Measurements from ENCODE around the gene PRR32.

PRR32 gene

DNA sequence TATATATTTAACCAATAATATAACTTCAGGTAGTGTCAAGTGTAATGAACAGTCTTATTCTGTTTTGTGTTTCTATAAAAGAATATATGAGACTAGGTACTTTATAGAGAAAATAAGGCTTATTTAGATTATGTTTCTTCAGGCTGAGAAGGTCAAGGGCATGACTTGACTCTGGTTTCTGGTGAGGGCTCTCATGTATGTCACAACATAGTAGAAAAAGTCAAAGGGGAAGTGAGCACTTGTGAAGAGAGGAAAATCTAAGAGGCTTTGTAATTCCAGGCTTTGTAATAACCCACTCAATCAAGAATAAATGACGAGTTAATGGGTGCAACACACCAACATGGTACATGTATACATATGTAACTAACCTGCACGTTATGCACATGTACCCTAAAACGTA lies 27.6 kb downstream of the PRR32 start:
- Histone ChIP-seq H3K27me3 (ENCODE audit: control insufficient read depth, insufficient read depth, low read length, poor library complexity, severe bottlenecking) (no peaks in the 10 kb centered on the region), H3K9me3 (ENCODE audit: control insufficient read depth, low read length) (no peaks in the 10 kb centered on the region), H3K36me3 (ENCODE audit: control insufficient read depth, insufficient read depth, low read length) (no peaks in the 10 kb centered on the region), H3K4me1 (ENCODE audit: control insufficient read depth, insufficient read depth, low read length) (no peaks in the 10 kb centered on the region), H3K4me3 (ENCODE audit: insufficient read depth, low read depth, low read length) (no peak overlapping the region), H3K27ac (ENCODE audit: insufficient read depth, low read depth, low read length, poor library complexity, severe bottlenecking) (no peak overlapping the region)
- no CpG with 5 or more reads among the region's 3 CpGs for WGBS, 2 experiments

DNA sequence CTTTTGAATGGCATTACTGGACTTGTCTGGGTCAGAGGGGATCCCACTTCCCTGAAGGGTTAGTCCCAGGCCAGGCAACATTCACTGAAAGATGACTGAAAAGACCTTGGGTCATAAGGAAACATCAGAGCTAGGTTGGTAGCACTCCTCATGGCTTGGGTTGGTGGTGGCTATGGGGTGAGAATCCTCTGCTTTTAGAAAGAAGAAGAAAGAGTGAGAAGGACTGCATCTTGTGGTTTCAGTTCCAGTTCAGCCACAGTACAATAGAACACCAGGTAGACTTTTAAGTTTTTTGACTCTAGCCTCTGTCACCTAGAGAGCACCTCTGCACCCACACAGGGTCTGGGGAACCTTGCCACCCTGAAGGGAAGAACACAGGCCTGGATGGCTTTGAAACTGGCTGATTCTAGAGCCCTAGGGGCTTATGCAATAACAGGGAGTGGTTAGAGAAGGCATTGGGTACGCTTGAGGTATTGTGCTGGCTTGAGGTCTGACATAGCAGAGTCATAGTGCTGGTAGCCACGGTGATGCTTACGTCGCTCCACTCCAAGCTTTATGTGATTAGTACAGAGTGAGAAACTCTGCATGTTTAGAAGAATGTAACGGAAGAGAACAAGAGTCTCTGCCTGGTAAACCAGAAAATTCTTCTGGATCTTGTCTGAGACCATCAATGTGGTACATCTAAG lies 36.5 kb downstream of the PRR32 start:
- Histone ChIP-seq H3K9me3 (ENCODE audit: control insufficient read depth, low read length) (no peaks in the 10 kb centered on the region), H3K27me3 (ENCODE audit: control insufficient read depth, insufficient read depth, low read length, poor library complexity, severe bottlenecking) (no peaks in the 10 kb centered on the region), H3K27ac (ENCODE audit: insufficient read depth, low read depth, low read length, poor library complexity, severe bottlenecking) (no peak overlapping the region), H3K4me1 (ENCODE audit: control insufficient read depth, insufficient read depth, low read length) (no peaks in the 10 kb centered on the region), H3K36me3 (ENCODE audit: control insufficient read depth, insufficient read depth, low read length) (no peaks in the 10 kb centered on the region), H3K4me3 (ENCODE audit: insufficient read depth, low read depth, low read length) (no peak overlapping the region)
- 89 to 95% methylated on average over 5 of the region's 5 CpGs for WGBS, 2 experiments
